ENCODE data around the gene DIS3L.
"Not testable (repeated sequence)": the region's sequence is repeated elsewhere in the genome, so short reads cannot be mapped to it uniquely, and the experiment has no call there.

DIS3L gene

DNA sequence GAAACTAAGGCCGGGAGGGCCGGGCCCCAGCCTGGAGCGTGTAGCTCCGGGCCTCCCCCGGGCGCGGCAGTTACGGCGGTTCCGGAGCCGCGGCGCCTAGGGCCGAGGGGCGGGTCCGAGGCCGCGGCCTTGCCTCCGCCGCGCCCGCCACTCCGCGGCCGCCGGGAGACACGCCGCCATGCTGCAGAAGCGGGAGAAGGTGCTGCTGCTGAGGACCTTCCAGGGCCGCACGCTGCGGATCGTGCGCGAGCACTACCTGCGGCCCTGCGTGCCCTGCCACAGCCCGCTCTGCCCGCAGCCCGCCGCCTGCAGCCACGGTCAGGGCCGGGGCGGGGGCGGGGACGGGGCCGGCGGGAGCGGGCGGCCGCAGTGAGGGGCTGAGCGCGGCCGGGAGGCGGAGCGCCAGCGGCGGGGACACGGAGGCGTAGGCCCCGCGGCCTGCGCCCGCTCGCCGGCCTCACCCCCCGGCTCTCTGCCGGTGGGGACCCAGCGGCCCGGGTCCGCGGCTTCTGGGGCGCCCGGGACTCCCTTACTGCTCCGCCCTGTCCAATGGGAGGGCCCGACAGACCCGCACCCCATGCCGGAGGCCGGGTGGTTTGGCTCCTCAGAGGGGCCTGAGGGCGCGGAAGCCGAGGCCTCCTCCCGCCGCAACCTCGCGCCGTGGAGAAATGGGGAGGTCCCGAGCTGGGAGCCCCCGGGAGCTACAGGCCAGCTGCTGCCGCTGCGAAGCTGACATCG lies at the start of gene DIS3L:
Gene DIS3L (plus strand): TSS at position 150 of the 738 bp plus-strand sequence. CDS start 29 bp downstream, at position 179.
- no peak for DNase-seq (ENCODE audit: low read depth)

GRCh38 chr15:66245832-66246231 lies 47.5 kb upstream of the DIS3L start:
- DNase-seq (ENCODE audit: low read depth) = not testable (repeated sequence)

GRCh38 chr15:66246937-66247336 lies 46.4 kb upstream of the DIS3L start:
- DNase-seq (ENCODE audit: low read depth) = no peak

GRCh38 chr15:66249605-66250174 lies 43.7 kb upstream of the DIS3L start:
- DNase-seq (ENCODE audit: low read depth) = peak; percentile 10

DNA sequence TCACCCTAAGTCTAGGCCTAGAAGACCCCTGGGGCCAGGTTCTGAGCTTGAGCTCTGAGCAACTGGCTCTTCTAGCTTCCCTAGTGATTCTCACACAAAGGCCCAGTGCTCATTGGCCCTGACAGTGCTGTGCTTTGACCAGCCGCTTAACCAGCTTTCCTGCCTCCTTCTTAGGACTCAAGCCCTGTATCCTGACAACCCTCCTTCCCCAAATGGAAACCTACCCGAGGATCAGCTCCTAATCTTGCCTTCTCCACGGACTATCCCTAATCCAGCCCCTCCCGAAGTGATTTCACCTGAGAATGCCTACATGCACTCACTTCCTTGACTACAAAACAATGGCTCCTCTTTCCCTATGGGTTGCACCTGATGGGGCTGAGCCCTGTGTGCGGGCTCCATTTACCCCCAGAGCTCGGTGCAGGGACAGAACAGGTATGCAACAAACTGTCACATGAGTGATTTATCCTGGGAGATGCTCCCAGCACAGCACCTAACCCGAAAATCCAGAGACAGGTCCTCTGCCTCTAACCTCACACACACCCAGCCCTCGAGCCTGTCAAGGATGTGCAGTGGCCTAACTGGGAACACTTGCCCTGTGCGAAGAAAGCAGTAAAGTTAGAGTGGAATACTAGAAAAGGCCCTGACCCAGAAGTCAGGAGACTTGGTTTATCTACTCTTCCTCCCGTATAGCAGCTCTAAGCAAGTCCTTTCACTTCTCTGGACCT lies 42.1 kb upstream of the DIS3L start:
- no peak for DNase-seq (ENCODE audit: low read depth)

- peak; percentile 49 for DNase-seq (ENCODE audit: low read depth)
These were observed 41.3 kb upstream of the DIS3L start for GRCh38 chr15:66251790-66252684.

DNA sequence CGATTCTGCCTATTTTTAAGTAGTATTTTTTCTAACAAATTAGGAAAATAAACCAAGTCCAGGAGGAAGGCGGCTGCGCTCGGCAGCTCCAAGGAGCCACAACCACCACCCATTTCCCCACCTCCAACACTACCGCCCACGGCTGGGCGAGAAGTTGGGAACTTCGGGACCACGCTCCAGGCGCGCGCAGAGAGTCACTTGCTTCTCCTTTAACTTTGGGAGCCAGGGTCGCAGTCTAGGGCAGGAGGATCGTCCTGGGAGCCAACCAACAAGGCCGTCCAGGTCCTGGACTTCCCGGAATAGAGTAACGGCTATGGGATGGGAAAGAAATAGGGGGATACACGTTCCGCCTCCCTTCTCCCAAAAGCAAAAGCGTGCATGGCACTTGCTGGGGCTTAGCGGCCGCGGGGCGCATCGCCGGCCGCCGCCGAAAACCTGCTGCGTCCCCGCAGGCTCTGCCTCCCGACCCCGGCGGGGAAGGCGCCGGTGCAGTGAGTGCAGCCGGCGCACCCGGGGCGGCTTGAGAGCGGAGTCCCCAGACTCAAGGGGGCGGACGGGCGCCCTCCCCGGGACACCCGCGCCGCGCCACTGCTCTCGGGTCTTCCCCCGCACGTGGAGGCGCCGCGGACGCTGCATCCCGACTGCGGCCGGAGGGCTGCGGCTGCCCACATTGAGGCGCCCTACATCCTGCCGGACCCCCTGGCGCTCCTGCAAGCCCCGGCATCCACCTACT lies 40.5 kb upstream of the DIS3L start:
- DNase-seq (ENCODE audit: low read depth) = peak; percentile 28

DNA sequence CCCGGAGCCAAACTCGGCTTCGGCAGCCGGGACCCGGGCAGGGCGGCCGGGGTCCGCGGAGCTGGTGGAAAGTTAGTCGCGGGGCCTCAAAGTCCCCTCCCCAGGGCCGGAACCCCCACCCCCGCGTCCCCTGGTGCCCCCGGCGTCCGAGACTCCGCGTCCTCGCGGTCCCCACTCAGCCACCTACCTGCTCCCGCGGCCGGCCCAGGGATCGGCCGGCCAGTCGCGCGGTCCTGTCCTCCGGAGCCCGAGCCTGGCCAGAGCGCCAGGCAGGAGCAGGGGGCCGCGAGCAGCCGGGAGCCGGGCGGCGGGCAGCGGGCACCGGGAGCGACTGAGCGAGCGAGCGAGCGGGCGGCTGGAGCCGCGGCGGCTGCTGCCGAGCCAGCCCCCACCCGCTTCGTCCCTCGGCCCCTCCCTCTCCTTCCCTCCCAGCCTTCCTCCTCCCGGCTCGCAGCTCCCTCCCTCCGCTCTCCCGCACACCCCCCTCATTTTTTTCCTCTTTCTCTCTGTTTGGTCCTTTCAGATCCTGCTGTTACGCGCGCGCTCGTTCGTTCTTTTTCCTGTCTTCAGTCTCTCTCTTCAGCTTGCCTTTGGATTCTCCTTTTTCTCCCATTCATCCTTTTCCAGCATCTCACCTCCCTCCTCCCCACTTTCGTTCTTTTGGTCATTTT lies 39.8 kb upstream of the DIS3L start, which contains the start of gene MEGF11:
Gene MEGF11 (minus strand): TSS at position 333 of the 671 bp plus-strand sequence. CDS start 125,347 bp downstream, outside the sequence.
- DNase-seq (ENCODE audit: low read depth) = peak; percentile 45

GRCh38 chr15:66254089-66254950 lies 39.0 kb upstream of the DIS3L start:
- no peak for DNase-seq (ENCODE audit: low read depth)

DNA sequence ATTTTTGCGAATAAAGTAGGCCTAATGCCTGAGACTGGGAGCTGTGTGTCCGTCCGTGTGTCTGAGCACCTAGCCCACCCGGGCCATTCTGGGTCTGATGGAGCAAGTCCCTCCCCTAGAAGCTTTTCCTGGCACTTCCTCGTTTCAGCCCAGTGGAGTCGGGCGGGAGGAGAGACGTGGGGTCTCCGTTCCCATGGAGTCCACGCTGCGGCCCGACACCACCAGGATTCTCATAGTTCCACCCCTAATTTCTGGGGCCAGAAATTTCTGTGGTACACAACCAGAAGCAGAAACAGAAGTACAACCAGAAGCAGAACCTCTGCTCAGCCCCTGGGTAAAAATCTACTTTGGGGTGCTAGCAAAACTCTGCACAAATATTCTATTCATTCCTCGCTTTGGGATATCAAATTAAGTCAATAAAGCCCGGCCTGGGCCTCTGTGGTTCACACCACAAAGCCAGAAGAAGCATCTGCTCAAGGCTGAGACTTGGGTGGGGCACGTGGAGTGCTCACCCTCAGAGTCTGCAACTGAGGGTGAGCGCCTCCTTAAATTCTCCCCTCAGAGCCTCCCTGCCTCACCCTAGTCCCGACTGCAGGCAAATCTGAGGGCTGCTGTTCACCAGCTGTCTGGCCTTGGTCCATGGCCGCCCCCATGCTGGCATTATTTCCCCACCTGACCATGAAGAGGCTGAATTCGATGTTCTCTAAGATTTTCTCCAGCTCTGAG lies 38.3 kb upstream of the DIS3L start:
- no peak for DNase-seq (ENCODE audit: low read depth)

DNA sequence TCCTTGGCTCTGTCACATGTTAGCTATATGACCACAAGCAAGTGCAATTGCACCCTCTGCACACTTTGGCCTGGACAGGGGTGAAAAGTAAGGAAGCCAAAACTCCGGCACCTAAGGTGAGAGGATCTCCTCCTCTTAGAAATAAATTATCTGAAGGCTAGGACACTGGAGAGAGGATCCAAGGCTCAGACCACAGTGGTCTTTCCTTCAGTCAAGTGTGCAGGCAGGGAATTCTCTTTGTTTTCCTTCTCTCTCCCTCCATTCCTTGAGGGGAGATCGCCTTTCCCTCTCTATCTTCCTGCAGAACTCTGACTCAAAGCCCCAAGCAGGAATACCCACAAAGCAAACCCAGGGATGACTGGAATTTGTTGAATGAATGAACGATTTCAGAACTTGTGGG lies 36.7 kb upstream of the DIS3L start:
- no peak for DNase-seq (ENCODE audit: low read depth)

DNA sequence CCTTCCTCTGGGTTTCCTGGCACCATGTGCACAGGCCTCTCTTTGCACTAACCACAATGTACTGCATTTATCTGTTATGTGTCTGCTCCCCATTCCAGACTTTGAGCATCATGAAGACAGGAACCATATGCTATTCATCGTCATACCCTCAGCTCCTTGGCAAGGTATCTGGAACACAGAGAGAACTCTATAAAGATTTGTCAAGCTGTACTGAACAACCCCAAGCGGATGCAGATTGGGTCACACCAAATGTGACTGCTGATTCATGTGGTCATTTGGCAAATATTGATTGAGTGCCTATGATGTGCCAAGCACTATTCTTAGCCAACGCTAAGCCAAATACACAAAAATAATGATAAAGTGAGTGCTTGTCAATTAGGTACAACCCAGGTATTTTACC lies 32.3 kb upstream of the DIS3L start:
- DNase-seq (ENCODE audit: low read depth) = no peak

DNA sequence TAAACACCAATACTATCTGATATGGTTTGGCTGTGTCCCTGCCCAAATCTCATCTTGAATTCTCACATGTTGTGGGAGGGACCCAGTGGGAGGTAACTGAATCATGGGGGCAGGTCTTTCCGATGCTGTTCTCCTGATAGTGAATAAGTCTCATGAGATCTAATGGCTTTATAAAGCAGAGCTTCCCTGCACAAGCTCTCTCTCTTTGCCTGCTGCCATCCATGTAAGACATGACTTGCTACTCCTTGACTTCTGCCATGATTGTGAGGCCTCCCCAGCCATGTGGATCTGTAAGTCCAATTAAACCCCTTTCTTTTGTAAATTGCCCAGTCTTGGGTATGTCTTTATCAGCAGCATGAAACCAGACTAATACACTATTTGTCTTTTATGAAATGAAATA lies 30.5 kb upstream of the DIS3L start:
- DNase-seq (ENCODE audit: low read depth) = not testable (repeated sequence)

GRCh38 chr15:66264859-66265513 lies 28.4 kb upstream of the DIS3L start:
- no peak for DNase-seq (ENCODE audit: low read depth)

- peak; percentile 38 for DNase-seq (ENCODE audit: low read depth)
These were observed 23.9 kb upstream of the DIS3L start for GRCh38 chr15:66269326-66270090.

GRCh38 chr15:66270932-66271331 lies 22.4 kb upstream of the DIS3L start:
- no peak for DNase-seq (ENCODE audit: low read depth)

DNA sequence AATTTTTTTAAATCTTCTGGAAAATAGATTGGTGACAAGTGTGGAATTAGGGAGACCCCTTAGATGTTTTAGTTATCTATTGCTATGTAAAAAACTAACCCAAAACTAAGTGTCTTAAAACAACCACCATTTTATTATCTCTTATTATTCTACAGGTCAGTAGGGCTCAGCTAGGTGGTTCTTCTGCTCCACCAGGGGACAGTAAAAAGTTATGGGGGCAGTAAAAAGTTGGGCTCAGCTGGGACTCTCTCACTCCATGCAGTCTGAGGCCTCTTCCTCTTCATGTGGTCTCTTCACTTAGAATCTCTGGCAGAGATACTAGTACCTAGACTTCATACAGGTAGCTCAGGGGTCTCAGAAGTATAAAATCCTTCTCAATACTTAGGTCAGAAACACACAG lies 18.0 kb upstream of the DIS3L start:
- no peak for DNase-seq (ENCODE audit: low read depth)

- DNase-seq (ENCODE audit: low read depth) = no peak
These were observed 16.8 kb upstream of the DIS3L start for GRCh38 chr15:66276546-66276945.

Data from iris pigment epithelial cell (primary cell).